Dendritic cell treated with granulocyte-macrophage colony-stimulating factor and Interleukin-4, amounts not matched to agents 40 ng/mL and 50 ng/mL, for 4 days (primary cell): ENCODE results near the gene JARID2.
"Not testable (repeated sequence)": the region's sequence is repeated elsewhere in the genome, so short reads cannot be mapped to it uniquely, and the experiment has no call there.

Experiments
- H3K27ac Mint-ChIP-seq: one replicate; pipeline ENCODE4 v1.8.0; 2022; ENCODE audit warnings: mild to moderate bottlenecking, mixed read lengths
- H3K27me3 Mint-ChIP-seq: one replicate; pipeline ENCODE4 v1.8.0; 2022; ENCODE audit warnings: mild to moderate bottlenecking, mixed read lengths
- H3K36me3 Mint-ChIP-seq: one replicate; pipeline ENCODE4 v1.8.0; 2022; ENCODE audit warnings: low read depth, mixed read lengths
- H3K4me1 Mint-ChIP-seq: one replicate; pipeline ENCODE4 v1.8.0; 2022; ENCODE audit warnings: low read depth, mixed read lengths
- H3K4me3 Mint-ChIP-seq: one replicate; pipeline ENCODE4 v1.8.0; 2022; ENCODE audit warnings: mild to moderate bottlenecking, moderate library complexity, mixed read lengths
- H3K9me3 Mint-ChIP-seq: one replicate; pipeline ENCODE4 v1.8.0; 2022; ENCODE audit warnings: mixed read lengths
- intact Hi-C: fragments of 100-400 bp; cut with micrococcal nuclease; formaldehyde crosslinking; loops from one replicate; pipeline ENCODE4 v1.15.0; 2022

Gene JARID2

GRCh38 chr6:15309611-15310283 lies 63.9 kb downstream of the JARID2 start:
- Mint-ChIP-seq H3K4me3 (no peak overlapping the region), H3K36me3 (peaks cover 4% of the 10 kb centered on the region), H3K4me1 (peaks cover 79% of the 10 kb centered on the region), H3K9me3 (no peaks in the 10 kb centered on the region), H3K27me3 (no peaks in the 10 kb centered on the region), H3K27ac (no peak overlapping the region)
- intact Hi-C loops, result loop anchor here (5.0 kb wide), 1 partner anchor 42 kb away; no protein-coding TSS in a partner anchor

GRCh38 chr6:15310680-15311079 lies 64.8 kb downstream of the JARID2 start:
- H3K9me3 Mint-ChIP-seq, result no peaks in the 10 kb centered on the region
- H3K27me3 Mint-ChIP-seq, result no peaks in the 10 kb centered on the region
- H3K4me1 Mint-ChIP-seq, result peaks cover 78% of the 10 kb centered on the region
- intact Hi-C loops, result no loop called here
- no peaks in the 10 kb centered on the region for H3K36me3 Mint-ChIP-seq
- peak overlapping the region; percentile 22 for H3K27ac Mint-ChIP-seq
- no peak overlapping the region for H3K4me3 Mint-ChIP-seq

GRCh38 chr6:15312500-15312899 lies 66.6 kb downstream of the JARID2 start:
- no peak overlapping the region for H3K4me3 Mint-ChIP-seq
- H3K9me3 Mint-ChIP-seq, result no peaks in the 10 kb centered on the region
- intact Hi-C loops, result no loop called here
- peaks cover 2% of the 10 kb centered on the region for H3K36me3 Mint-ChIP-seq
- H3K27ac Mint-ChIP-seq, result peak overlapping the region; percentile 4
- no peaks in the 10 kb centered on the region for H3K27me3 Mint-ChIP-seq
- peaks cover 85% of the 10 kb centered on the region for H3K4me1 Mint-ChIP-seq

- intact Hi-C loops, result no loop called here
- no peak overlapping the region for H3K4me3 Mint-ChIP-seq
- peaks cover 86% of the 10 kb centered on the region for H3K4me1 Mint-ChIP-seq
- no peaks in the 10 kb centered on the region for H3K9me3 Mint-ChIP-seq
- H3K36me3 Mint-ChIP-seq, result peaks cover 7% of the 10 kb centered on the region
- no peaks in the 10 kb centered on the region for H3K27me3 Mint-ChIP-seq
- peak overlapping the region; percentile 30 for H3K27ac Mint-ChIP-seq
Observed at GRCh38 chr6:15313367-15313766, 67.5 kb downstream of the JARID2 start.

- H3K4me3 Mint-ChIP-seq, result no peak overlapping the region
- H3K4me1 Mint-ChIP-seq, result peaks cover 88% of the 10 kb centered on the region
- intact Hi-C loops, result no loop called here
- no peaks in the 10 kb centered on the region for H3K27me3 Mint-ChIP-seq
- H3K27ac Mint-ChIP-seq, result no peak overlapping the region
- H3K9me3 Mint-ChIP-seq, result no peaks in the 10 kb centered on the region
- H3K36me3 Mint-ChIP-seq, result peaks cover 12% of the 10 kb centered on the region
Observed at GRCh38 chr6:15316754-15317153, 70.9 kb downstream of the JARID2 start.

- intact Hi-C loops, result no loop called here
- H3K9me3 Mint-ChIP-seq, result no peaks in the 10 kb centered on the region
- no peaks in the 10 kb centered on the region for H3K27me3 Mint-ChIP-seq
- H3K36me3 Mint-ChIP-seq, result peaks cover 12% of the 10 kb centered on the region
- peaks cover 88% of the 10 kb centered on the region for H3K4me1 Mint-ChIP-seq
- no peak overlapping the region for H3K4me3 Mint-ChIP-seq
- peak overlapping the region; percentile 70 for H3K27ac Mint-ChIP-seq
Observed at GRCh38 chr6:15317251-15317650, 71.4 kb downstream of the JARID2 start.

- intact Hi-C loops, result no loop called here
- Mint-ChIP-seq H3K27me3 (no peaks in the 10 kb centered on the region), H3K4me3 (no peak overlapping the region), H3K4me1 (peaks cover 88% of the 10 kb centered on the region), H3K27ac (peak overlapping the region; percentile 70), H3K36me3 (peaks cover 16% of the 10 kb centered on the region), H3K9me3 (no peaks in the 10 kb centered on the region)
Observed at GRCh38 chr6:15317934-15318902, 72.3 kb downstream of the JARID2 start.

- Mint-ChIP-seq H3K9me3 (no peaks in the 10 kb centered on the region), H3K27me3 (no peaks in the 10 kb centered on the region), H3K4me1 (peaks cover 85% of the 10 kb centered on the region), H3K27ac (no peak overlapping the region), H3K4me3 (no peak overlapping the region), H3K36me3 (peaks cover 19% of the 10 kb centered on the region)
- intact Hi-C loops, result no loop called here
Observed at GRCh38 chr6:15319677-15320076, 73.8 kb downstream of the JARID2 start.

GRCh38 chr6:15320693-15321092 lies 74.8 kb downstream of the JARID2 start:
- peaks cover 85% of the 10 kb centered on the region for H3K4me1 Mint-ChIP-seq
- no peaks in the 10 kb centered on the region for H3K9me3 Mint-ChIP-seq
- intact Hi-C loops, result no loop called here
- no peak overlapping the region for H3K27ac Mint-ChIP-seq
- no peaks in the 10 kb centered on the region for H3K27me3 Mint-ChIP-seq
- no peak overlapping the region for H3K4me3 Mint-ChIP-seq
- peaks cover 19% of the 10 kb centered on the region for H3K36me3 Mint-ChIP-seq

GRCh38 chr6:15322184-15322583 lies 76.3 kb downstream of the JARID2 start:
- Mint-ChIP-seq H3K27me3 (no peaks in the 10 kb centered on the region), H3K36me3 (peaks cover 21% of the 10 kb centered on the region), H3K27ac (no peak overlapping the region), H3K9me3 (no peaks in the 10 kb centered on the region), H3K4me3 (no peak overlapping the region), H3K4me1 (peaks cover 84% of the 10 kb centered on the region)
- intact Hi-C loops, result no loop called here

- Mint-ChIP-seq H3K9me3 (no peaks in the 10 kb centered on the region), H3K4me1 (peaks cover 84% of the 10 kb centered on the region), H3K27ac (no peak overlapping the region), H3K4me3 (no peak overlapping the region), H3K27me3 (no peaks in the 10 kb centered on the region), H3K36me3 (peaks cover 21% of the 10 kb centered on the region)
- intact Hi-C loops, result no loop called here
Observed at GRCh38 chr6:15322781-15323536, 77.1 kb downstream of the JARID2 start.

- H3K27me3 Mint-ChIP-seq, H3K27ac Mint-ChIP-seq, H3K4me3 Mint-ChIP-seq, intact Hi-C loops, H3K9me3 Mint-ChIP-seq: not testable (repeated sequence)
- peaks cover 84% of the 10 kb centered on the region for H3K4me1 Mint-ChIP-seq
- H3K36me3 Mint-ChIP-seq, result peaks cover 20% of the 10 kb centered on the region
Observed at GRCh38 chr6:15323611-15324010, 77.7 kb downstream of the JARID2 start.

GRCh38 chr6:15324427-15324985 lies 78.6 kb downstream of the JARID2 start:
- peak overlapping the region; percentile 39 for H3K27ac Mint-ChIP-seq
- H3K36me3 Mint-ChIP-seq, result peaks cover 16% of the 10 kb centered on the region
- intact Hi-C loops, result no loop called here
- peaks cover 84% of the 10 kb centered on the region for H3K4me1 Mint-ChIP-seq
- no peaks in the 10 kb centered on the region for H3K27me3 Mint-ChIP-seq
- no peak overlapping the region for H3K4me3 Mint-ChIP-seq
- H3K9me3 Mint-ChIP-seq, result no peaks in the 10 kb centered on the region
